ENCODE measurements around the gene SAMM50. TPM values are rescaled to one million over a fixed set of nuclear protein-coding genes. Genes with fewer than 3 reads are reported as not detected.
A peak's percentile ranks its signal among the peaks of the same experiment; 100 is the strongest.

SAMM50 gene
- total RNA-seq (2014; rRNA removed; shearing (Covaris generic)): 94.8 and 103 TPM in 2 replicates
- polyA plus RNA-seq (2015; cell fraction: cytosol; rRNA removed): 117 and 122 TPM in 2 replicates
- 88.2 and 98.0 TPM in 2 replicates for polyA plus RNA-seq (2015; cell fraction: nucleus; rRNA removed)

- peak; percentile 94 for DNase-seq (ENCODE audit: low read depth, low spot score)
- in situ Hi-C loops (cut with HindIII; ENCODE audit: low pct_unique_long_range_greater_than_20kb, low sequenced_read_pairs): no loop called here
Observed at GRCh38 chr22:43955040-43955882, at the start of gene SAMM50. SAMM50 (plus strand) TSS chr22:43955442; CDS start chr22:43955578, 136 bp downstream.

GRCh38 chr22:43905681-43906080 lies 49.6 kb upstream of the SAMM50 start:
- in situ Hi-C loops (cut with HindIII; ENCODE audit: low pct_unique_long_range_greater_than_20kb, low sequenced_read_pairs): no loop called here
- DNase-seq (ENCODE audit: low read depth, low spot score): no peak

GRCh38 chr22:43909708-43910107 lies 45.5 kb upstream of the SAMM50 start:
- in situ Hi-C loops (cut with HindIII; ENCODE audit: low pct_unique_long_range_greater_than_20kb, low sequenced_read_pairs): no loop called here
- DNase-seq (ENCODE audit: low read depth, low spot score): no peak

GRCh38 chr22:43910178-43910695 lies 45.0 kb upstream of the SAMM50 start:
- in situ Hi-C loops (cut with HindIII; ENCODE audit: low pct_unique_long_range_greater_than_20kb, low sequenced_read_pairs): no loop called here
- DNase-seq (ENCODE audit: low read depth, low spot score): no peak

GRCh38 chr22:43911351-43911750 lies 43.9 kb upstream of the SAMM50 start:
- in situ Hi-C loops (cut with HindIII; ENCODE audit: low pct_unique_long_range_greater_than_20kb, low sequenced_read_pairs): no loop called here
- peak; percentile 68 for DNase-seq (ENCODE audit: low read depth, low spot score)

GRCh38 chr22:43917521-43917920 lies 37.7 kb upstream of the SAMM50 start:
- in situ Hi-C loops (cut with HindIII; ENCODE audit: low pct_unique_long_range_greater_than_20kb, low sequenced_read_pairs): no loop called here
- DNase-seq (ENCODE audit: low read depth, low spot score): no peak

GRCh38 chr22:43919106-43919973 lies 35.9 kb upstream of the SAMM50 start:
- no peak for DNase-seq (ENCODE audit: low read depth, low spot score)
- in situ Hi-C loops (cut with HindIII; ENCODE audit: low pct_unique_long_range_greater_than_20kb, low sequenced_read_pairs): no loop called here

GRCh38 chr22:43921370-43921769 lies 33.9 kb upstream of the SAMM50 start:
- in situ Hi-C loops (cut with HindIII; ENCODE audit: low pct_unique_long_range_greater_than_20kb, low sequenced_read_pairs): no loop called here
- peak; percentile 13 for DNase-seq (ENCODE audit: low read depth, low spot score)

GRCh38 chr22:43922123-43922522 lies 33.1 kb upstream of the SAMM50 start:
- DNase-seq (ENCODE audit: low read depth, low spot score): peak; percentile 48
- in situ Hi-C loops (cut with HindIII; ENCODE audit: low pct_unique_long_range_greater_than_20kb, low sequenced_read_pairs): no loop called here

- DNase-seq (ENCODE audit: low read depth, low spot score): peak; percentile 26
- in situ Hi-C loops (cut with HindIII; ENCODE audit: low pct_unique_long_range_greater_than_20kb, low sequenced_read_pairs): no loop called here
Observed at GRCh38 chr22:43923191-43923590, 32.1 kb upstream of the SAMM50 start.

GRCh38 chr22:43923631-43924464 lies 31.4 kb upstream of the SAMM50 start, which contains the start of gene PNPLA3:
PNPLA3 (plus strand) TSS chr22:43923805; CDS start chr22:43923912, 107 bp downstream.
- DNase-seq (ENCODE audit: low read depth, low spot score): peak; percentile 91
- in situ Hi-C loops (cut with HindIII; ENCODE audit: low pct_unique_long_range_greater_than_20kb, low sequenced_read_pairs): no loop called here

GRCh38 chr22:43924877-43925276 lies 30.4 kb upstream of the SAMM50 start:
- in situ Hi-C loops (cut with HindIII; ENCODE audit: low pct_unique_long_range_greater_than_20kb, low sequenced_read_pairs): no loop called here
- DNase-seq (ENCODE audit: low read depth, low spot score): no peak

GRCh38 chr22:43925433-43926348 lies 29.6 kb upstream of the SAMM50 start:
- peak; percentile 82 for DNase-seq (ENCODE audit: low read depth, low spot score)
- in situ Hi-C loops (cut with HindIII; ENCODE audit: low pct_unique_long_range_greater_than_20kb, low sequenced_read_pairs): no loop called here

GRCh38 chr22:43926349-43926710 lies 28.9 kb upstream of the SAMM50 start:
- in situ Hi-C loops (cut with HindIII; ENCODE audit: low pct_unique_long_range_greater_than_20kb, low sequenced_read_pairs): no loop called here
- no peak for DNase-seq (ENCODE audit: low read depth, low spot score)

- DNase-seq (ENCODE audit: low read depth, low spot score): no peak
- in situ Hi-C loops (cut with HindIII; ENCODE audit: low pct_unique_long_range_greater_than_20kb, low sequenced_read_pairs): no loop called here
Observed at GRCh38 chr22:43928468-43928867, 26.8 kb upstream of the SAMM50 start.

- no peak for DNase-seq (ENCODE audit: low read depth, low spot score)
- in situ Hi-C loops (cut with HindIII; ENCODE audit: low pct_unique_long_range_greater_than_20kb, low sequenced_read_pairs): no loop called here
Observed at GRCh38 chr22:43928908-43929307, 26.3 kb upstream of the SAMM50 start.
